ENCODE data around the gene FGF10. TPM values are rescaled to one million over a fixed set of nuclear protein-coding genes. Genes with fewer than 3 reads are reported as not detected.

The FGF10 gene
- total and polyA plus RNA-seq, 2 of the 4 experiments (the other 2 are of a cell fraction), result not detected

DNA sequence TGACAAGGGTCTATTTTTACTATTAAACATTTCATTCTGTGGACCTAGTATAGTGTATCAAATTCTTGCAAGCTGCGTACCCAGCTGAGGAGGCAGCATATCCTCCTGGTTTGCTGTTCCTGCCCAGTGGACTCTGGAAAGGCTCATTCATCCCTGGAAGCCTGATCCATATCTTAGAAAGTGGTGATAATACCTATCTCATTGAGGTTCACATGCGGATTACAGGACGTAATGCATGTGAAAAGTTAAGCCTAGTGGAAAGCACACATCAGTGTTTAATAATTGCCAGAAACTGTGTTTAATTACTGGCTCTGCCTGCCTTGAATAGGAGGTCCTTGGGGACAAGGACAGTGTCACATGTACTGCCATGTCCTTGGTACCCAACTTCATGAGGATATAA lies 132.0 kb downstream of the FGF10 start:
- no peaks in the 10 kb centered on the region for H3K4me1 ChIP-seq (ENCODE audit: control insufficient read depth, insufficient read depth, low read length)
- CTCF ChIA-PET, result no interaction called here
- DNase-seq, result no peak
- no peak overlapping the region for H3K23ac ChIP-seq (ENCODE audit: low read depth, low read length)
- H2AFZ ChIP-seq (replicated peaks; ENCODE audit: low read length, poor library complexity), result no peak overlapping the region
- H4K91ac ChIP-seq (ENCODE audit: insufficient read depth, low read depth, low read length), result no peak overlapping the region
- no peaks in the 10 kb centered on the region for H3K27me3 ChIP-seq (ENCODE audit: control insufficient read depth, insufficient read depth, low read length)
- no peak overlapping the region for H4K5ac ChIP-seq (ENCODE audit: low read depth, low read length)
- H2BK15ac ChIP-seq (ENCODE audit: low read depth, low read length), result no peak overlapping the region
- no peak overlapping the region for H3K4me2 ChIP-seq (ENCODE audit: low read depth, low read length)
- H3K9me1 ChIP-seq (ENCODE audit: insufficient read depth, low read length), result no peaks in the 10 kb centered on the region
- H4K8ac ChIP-seq (ENCODE audit: low read depth in 2 of 2, low read length in 2 of 2), result no peak overlapping the region
- intact Hi-C loops (cut with micrococcal nuclease), result no loop called here
- H3K4ac ChIP-seq (ENCODE audit: low read depth, low read length), result no peak overlapping the region
- H3K14ac ChIP-seq (replicated peaks; ENCODE audit: low read depth, low read length), result no peak overlapping the region
- no peak for TF ChIP-seq NFE2L2 (IDR thresholded peaks at IDR 0.05; ENCODE audit: low read depth, low read length)
- TF ChIP-seq, protein P1, sequence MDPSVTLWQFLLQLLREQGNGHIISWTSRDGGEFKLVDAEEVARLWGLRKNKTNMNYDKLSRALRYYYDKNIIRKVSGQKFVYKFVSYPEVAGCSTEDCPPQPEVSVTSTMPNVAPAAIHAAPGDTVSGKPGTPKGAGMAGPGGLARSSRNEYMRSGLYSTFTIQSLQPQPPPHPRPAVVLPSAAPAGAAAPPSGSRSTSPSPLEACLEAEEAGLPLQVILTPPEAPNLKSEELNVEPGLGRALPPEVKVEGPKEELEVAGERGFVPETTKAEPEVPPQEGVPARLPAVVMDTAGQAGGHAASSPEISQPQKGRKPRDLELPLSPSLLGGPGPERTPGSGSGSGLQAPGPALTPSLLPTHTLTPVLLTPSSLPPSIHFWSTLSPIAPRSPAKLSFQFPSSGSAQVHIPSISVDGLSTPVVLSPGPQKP (IDR thresholded peaks at IDR 0.05; ENCODE audit: borderline replicate concordance, low read depth, low read length), result no peak
- TF ChIP-seq SMC3 (IDR thresholded peaks at IDR 0.05; ENCODE audit: low read depth, low read length), result no peak
- no peak for TF ChIP-seq POLR2A (IDR thresholded peaks at IDR 0.05; ENCODE audit: low read depth, low read length)
- no peak for TF ChIP-seq FOS (IDR thresholded peaks at IDR 0.05; ENCODE audit: low read depth, low read length)
- no peak for TF ChIP-seq RFX5 (IDR thresholded peaks at IDR 0.05; ENCODE audit: low read depth, low read length)
- TF ChIP-seq RCOR1 (IDR thresholded peaks at IDR 0.05; ENCODE audit: insufficient replicate concordance, low read length), result no peak
- no peak for TF ChIP-seq MAZ (IDR thresholded peaks at IDR 0.05; ENCODE audit: borderline replicate concordance, low read depth, low read length)
- TF ChIP-seq CEBPB (IDR thresholded peaks at IDR 0.05; ENCODE audit: low read depth, low read length), result no peak
- TF ChIP-seq MAFK (IDR thresholded peaks at IDR 0.05; ENCODE audit: low read depth, low read length), result no peak
- no peak for TF ChIP-seq MXI1 (IDR thresholded peaks at IDR 0.05; ENCODE audit: borderline replicate concordance, low read depth, low read length)
- no peak for TF ChIP-seq CHD1 (IDR thresholded peaks at IDR 0.05; ENCODE audit: low read depth, low read length)
- TF ChIP-seq, protein P2, sequence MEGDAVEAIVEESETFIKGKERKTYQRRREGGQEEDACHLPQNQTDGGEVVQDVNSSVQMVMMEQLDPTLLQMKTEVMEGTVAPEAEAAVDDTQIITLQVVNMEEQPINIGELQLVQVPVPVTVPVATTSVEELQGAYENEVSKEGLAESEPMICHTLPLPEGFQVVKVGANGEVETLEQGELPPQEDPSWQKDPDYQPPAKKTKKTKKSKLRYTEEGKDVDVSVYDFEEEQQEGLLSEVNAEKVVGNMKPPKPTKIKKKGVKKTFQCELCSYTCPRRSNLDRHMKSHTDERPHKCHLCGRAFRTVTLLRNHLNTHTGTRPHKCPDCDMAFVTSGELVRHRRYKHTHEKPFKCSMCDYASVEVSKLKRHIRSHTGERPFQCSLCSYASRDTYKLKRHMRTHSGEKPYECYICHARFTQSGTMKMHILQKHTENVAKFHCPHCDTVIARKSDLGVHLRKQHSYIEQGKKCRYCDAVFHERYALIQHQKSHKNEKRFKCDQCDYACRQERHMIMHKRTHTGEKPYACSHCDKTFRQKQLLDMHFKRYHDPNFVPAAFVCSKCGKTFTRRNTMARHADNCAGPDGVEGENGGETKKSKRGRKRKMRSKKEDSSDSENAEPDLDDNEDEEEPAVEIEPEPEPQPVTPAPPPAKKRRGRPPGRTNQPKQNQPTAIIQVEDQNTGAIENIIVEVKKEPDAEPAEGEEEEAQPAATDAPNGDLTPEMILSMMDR (conservative IDR thresholded peaks at IDR 0.05; ENCODE audit: low read depth, low read length), result no peak
- TF ChIP-seq RAD21 (IDR thresholded peaks at IDR 0.05; ENCODE audit: low read length), result no peak
- TF ChIP-seq, protein P3, sequence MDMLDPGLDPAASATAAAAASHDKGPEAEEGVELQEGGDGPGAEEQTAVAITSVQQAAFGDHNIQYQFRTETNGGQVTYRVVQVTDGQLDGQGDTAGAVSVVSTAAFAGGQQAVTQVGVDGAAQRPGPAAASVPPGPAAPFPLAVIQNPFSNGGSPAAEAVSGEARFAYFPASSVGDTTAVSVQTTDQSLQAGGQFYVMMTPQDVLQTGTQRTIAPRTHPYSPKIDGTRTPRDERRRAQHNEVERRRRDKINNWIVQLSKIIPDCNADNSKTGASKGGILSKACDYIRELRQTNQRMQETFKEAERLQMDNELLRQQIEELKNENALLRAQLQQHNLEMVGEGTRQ (IDR thresholded peaks at IDR 0.05; ENCODE audit: low read depth, low read length), result no peak
- TF ChIP-seq BHLHE40 (IDR thresholded peaks at IDR 0.05; ENCODE audit: low read depth, low read length), result no peak
- POLR2A ChIA-PET (ENCODE audit: unreplicated experiment), result no interaction called here
- no peak overlapping the region for H3K9ac ChIP-seq (ENCODE audit: low read depth, low read length)
- H3K27ac ChIP-seq (ENCODE audit: insufficient read depth, low read length), result no peak overlapping the region
- in situ Hi-C loops (cut with MboI; ENCODE audit: low sequenced_read_pairs), result no loop called here
- H2BK20ac ChIP-seq (ENCODE audit: low read depth, low read length), result no peak overlapping the region
- H3K4me3 ChIP-seq (ENCODE audit: insufficient read depth, low read depth, low read length), result no peak overlapping the region
- no peaks in the 10 kb centered on the region; the same call in 1 of the 2 replicates for H3K9me3 ChIP-seq (ENCODE audit: control insufficient read depth, insufficient read depth, low read length)
- no peak overlapping the region for H3K56ac ChIP-seq (ENCODE audit: extremely low read depth, insufficient read depth, low read length)
- no peak overlapping the region for H2AK9ac ChIP-seq (replicated peaks; ENCODE audit: low read depth, low read length, poor library complexity)
- BruUV-seq (replicated peaks), result no TSS peak
- no peak overlapping the region for H2AK5ac ChIP-seq (ENCODE audit: low read depth, low read length)
- no peak overlapping the region for H2BK120ac ChIP-seq (ENCODE audit: low read depth, low read length)
- no peaks in the 10 kb centered on the region for H3K79me1 ChIP-seq (ENCODE audit: low read depth in 1 of 2, low read length in 2 of 2)
- dilution Hi-C loops (cut with HindIII; ENCODE audit: low sequenced_read_pairs, unreplicated experiment), result no loop called here
- H3K18ac ChIP-seq (ENCODE audit: low read depth, low read length), result no peak overlapping the region
- no peak for ATAC-seq (ENCODE audit: low read depth)
- H2BK5ac ChIP-seq (ENCODE audit: low read depth, low read length, poor library complexity, severe bottlenecking), result no peak overlapping the region
- no peaks in the 10 kb centered on the region for H4K20me1 ChIP-seq (ENCODE audit: insufficient read depth, low read length)
- H3K36me3 ChIP-seq (ENCODE audit: control insufficient read depth, insufficient read depth, low read length), result no peaks in the 10 kb centered on the region
- 65% methylated on average over 2 of the region's 3 CpGs; no CpG with 5 or more reads in 1 of the 2 experiments for WGBS, 2 experiments (ENCODE audit: extremely low coverage in 2 of 2, insufficient read length in 1 of 2)
